Psoas muscle (tissue), 8 donors: Measurements from ENCODE around the gene A4GALT. TPM values are rescaled to one million over a fixed set of nuclear protein-coding genes. Genes with fewer than 3 reads are reported as not detected.

Experiments used
- ATAC-seq, 4 donors: fragments of 200-7000 bp; cut with Tn5 transposase; one replicate each; pipeline ENCODE4 v1.9.1; 2020; ENCODE audit warnings: moderate library complexity in 3 of 4, mild to moderate bottlenecking in 2 of 4
- DNase-seq, 2 donors: peaks; one replicate each; pipeline ENCODE4 v3.0.0-alpha.2; 2020
- H3K27ac ChIP-seq: fragments of 200-600 bp; one replicate; pipeline ENCODE4 v1.8.0; 2022
- H3K27me3 ChIP-seq, 3 donors: fragments of 200-600 bp in 1 of 3; one replicate each; pipeline versions ENCODE4 v1.6.1 to v1.8.0; 2013 to 2022; ENCODE audit warnings: low read length in 2 of 3, mild to moderate bottlenecking in 2 of 3, moderate library complexity in 1 of 3; ENCODE audit not compliant: insufficient read depth in 3 of 3
- H3K36me3 ChIP-seq, 2 donors: fragments of 200-600 bp in 1 of 2; one replicate each; pipeline versions ENCODE4 v1.6.1 to v1.8.0; 2013 to 2022; ENCODE audit warnings: low read depth in 1 of 2, mild to moderate bottlenecking in 1 of 2, moderate library complexity in 1 of 2; ENCODE audit not compliant: insufficient read depth in 1 of 2
- H3K4me1 ChIP-seq: fragments of 200-600 bp; one replicate; pipeline ENCODE4 v1.8.0; 2022
- H3K4me3 ChIP-seq: fragments of 200-600 bp; one replicate; pipeline ENCODE4 v1.8.0; 2022; ENCODE audit warnings: mild to moderate bottlenecking
- H3K9me3 ChIP-seq: fragments of 200-600 bp; one replicate; pipeline ENCODE4 v1.8.0; 2022
- CTCF ChIP-seq: fragments of 200-600 bp; IDR thresholded peaks from one replicate; pipeline ENCODE4 v1.8.0; 2022; ENCODE audit warnings: antibody characterized with exemption
- WGBS, 3 donors: extraction: QIAGEN DNeasy Blood & Tissue Kit; methylation state at CpG; one replicate each; pipeline versions ENCODE4 v1.1.6 to v1.1.7; 2013; 5-methylcytosine and 5-hydroxymethylcytosine counted together
- intact Hi-C, 2 donors: fragments of 100-400 bp; cut with DNase I; formaldehyde crosslinking; loops; one replicate each; pipeline versions ENCODE4 v1.11.0 to v1.14.2; 2022
- polyA plus RNA-seq, 3 donors: library from polyadenylated mRNA; stranded (reverse); fragments of 200-250 nt; gene quantifications; one replicate each; pipeline ENCODE4 v1.2.3, GENCODE V29; 2013
- total RNA-seq, 4 donors: library from RNA; stranded (reverse); fragmentation: NEBNext Ultra II Directional in 2 of 4; extraction: Animal tissue kit (Norgen Biotek cat#: 25700) in 2 of 4; gene quantifications; one replicate each; pipeline versions ENCODE4 v1.2.1 to v1.2.4, GENCODE V29; 2021 to 2023
- donor health status: healthy with polysubstance abuse.
- donor health status: DM: no; HTN: no; CAD: no; lungs with moderate emphysema.
- donor health status: Bipolar disorder and iron deficiency.
- donor health status: healthy.
- donor health status: DM: yes; HTN: yes; CAD: no.
- donor health status: DM: no; HTN: no; CAD: no.
- donor health status: DM: no; HTN: no; CAD: no.
- donor health status: DM: yes; HTN: yes; CAD: no.

Gene A4GALT
- total and polyA plus RNA-seq, 7 donors: 6.5 to 28.8 (median 15.2) TPM

GRCh38 chr22:42719656-42720262 lies 911 bp downstream of the A4GALT start:
- ATAC-seq (peak; percentile 36 to 60 (median 50)), DNase-seq (peak in 1 of 2 donors; percentile 51)
- no peaks in the 10 kb centered on the region for H3K9me3 ChIP-seq
- H3K27ac ChIP-seq: peak overlapping the region; percentile 79
- TF ChIP-seq CTCF: no peak
- H3K4me3 ChIP-seq: peak overlapping the region; percentile 85
- WGBS, 3 donors: 16 to 42% (median 25%) methylated on average over 20 to 37 of the region's 37 CpGs
- peaks cover 5% of the 10 kb centered on the region for H3K4me1 ChIP-seq
- peaks cover 0 to 12% (median 2%) of the 10 kb centered on the region in 3 donors for H3K27me3 ChIP-seq
- intact Hi-C loops: loop anchor here in 1 of 2 donors (5.0 kb wide), 1 partner anchor 57 kb away; no protein-coding TSS in a partner anchor
- H3K36me3 ChIP-seq: no peaks in the 10 kb centered on the region

- ATAC-seq (no peak), DNase-seq (no peak)
- Histone ChIP-seq H3K27me3 (peaks cover 0 to 12% (median 2%) of the 10 kb centered on the region in 3 donors), H3K27ac (peak overlapping the region; percentile 79), H3K9me3 (no peaks in the 10 kb centered on the region), H3K4me3 (peak overlapping the region; percentile 85), H3K36me3 (no peaks in the 10 kb centered on the region), H3K4me1 (peaks cover 5% of the 10 kb centered on the region)
- WGBS, 3 donors: 40 to 51% (median 48%) methylated on average over 2 of the region's 2 CpGs
- intact Hi-C loops: no loop called here
- peak; percentile 10 for TF ChIP-seq CTCF
Measured at GRCh38 chr22:42719133-42719532, 1.5 kb downstream of the A4GALT start.

- Histone ChIP-seq H3K27ac (no peak overlapping the region), H3K27me3 (peaks cover 0 to 12% (median 2%) of the 10 kb centered on the region in 3 donors), H3K9me3 (no peaks in the 10 kb centered on the region), H3K4me3 (no peak overlapping the region), H3K4me1 (peaks cover 5% of the 10 kb centered on the region), H3K36me3 (no peaks in the 10 kb centered on the region)
- DNase-seq (no peak), ATAC-seq (no peak)
- TF ChIP-seq CTCF: no peak
- intact Hi-C loops: no loop called here
- 56 to 70% (median 60%) methylated on average over 8 of the region's 8 CpGs for WGBS, 3 donors
Measured at GRCh38 chr22:42717197-42717928, 3.3 kb downstream of the A4GALT start.

GRCh38 chr22:42716649-42717127 lies 4.0 kb downstream of the A4GALT start:
- WGBS, 3 donors: 92 to 99% (median 98%) methylated on average over 5 of the region's 5 CpGs
- Histone ChIP-seq H3K9me3 (no peaks in the 10 kb centered on the region), H3K4me1 (peaks cover 9% of the 10 kb centered on the region), H3K4me3 (no peak overlapping the region), H3K27me3 (peaks cover 0 to 12% (median 2%) of the 10 kb centered on the region in 3 donors), H3K36me3 (no peaks in the 10 kb centered on the region), H3K27ac (no peak overlapping the region)
- ATAC-seq (no peak), DNase-seq (no peak)
- intact Hi-C loops: no loop called here
- TF ChIP-seq CTCF: no peak
